SU-DHL-6 (cell line): ENCODE data around the gene C8G.

Source experiments
- CTCF ChIP-seq: fragments of 200-600 bp; sonication (generic); IDR thresholded peaks from one replicate; pipeline ENCODE4 v1.5.1; 2017; ENCODE audit warnings: antibody characterized with exemption, mild to moderate bottlenecking, low read length, moderate library complexity; ENCODE audit not compliant: insufficient read depth, poor library complexity, severe bottlenecking
- EZH2phosphoT487 ChIP-seq: fragments of 200-600 bp; sonication (generic), shearing (Covaris generic); conservative IDR thresholded peaks from 2 replicates; pipeline ENCODE4 v1.6.1; 2018; ENCODE audit warnings: mild to moderate bottlenecking, antibody characterized with exemption, low read length, moderate library complexity, mixed read lengths

GRCh38 chr9:136964171-136964689 lies 19.2 kb downstream of the C8G start:
- TF ChIP-seq CTCF: no peak
- TF ChIP-seq EZH2phosphoT487: no peak
